ENCODE results near the gene IL1RAP.

Gene IL1RAP

DNA sequence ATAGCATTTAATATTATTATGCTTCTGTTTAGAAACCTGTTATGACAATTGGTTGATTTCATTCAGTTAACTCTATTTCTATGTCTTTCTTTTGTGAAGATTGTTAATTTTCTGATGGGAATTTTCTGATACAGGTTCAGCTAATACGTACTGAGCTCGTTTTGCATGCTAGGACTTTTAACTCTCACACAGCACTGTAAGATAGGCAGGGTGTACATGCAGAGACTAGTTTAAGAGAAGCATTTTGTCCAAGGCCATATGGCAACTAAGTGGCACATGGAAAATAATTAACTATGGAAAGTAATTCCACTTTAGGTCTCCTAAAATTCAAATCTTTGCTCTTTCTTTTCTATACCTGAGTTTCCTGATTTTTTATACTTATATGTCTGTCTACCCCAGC is 81.9 kb downstream of the IL1RAP start:
- H3K4me3 ChIP-seq (ENCODE audit: control insufficient read depth, low read depth, low read length), result no peak overlapping the region
- no peak for DNase-seq (ENCODE audit: low read depth)
- TF ChIP-seq, protein P1, sequence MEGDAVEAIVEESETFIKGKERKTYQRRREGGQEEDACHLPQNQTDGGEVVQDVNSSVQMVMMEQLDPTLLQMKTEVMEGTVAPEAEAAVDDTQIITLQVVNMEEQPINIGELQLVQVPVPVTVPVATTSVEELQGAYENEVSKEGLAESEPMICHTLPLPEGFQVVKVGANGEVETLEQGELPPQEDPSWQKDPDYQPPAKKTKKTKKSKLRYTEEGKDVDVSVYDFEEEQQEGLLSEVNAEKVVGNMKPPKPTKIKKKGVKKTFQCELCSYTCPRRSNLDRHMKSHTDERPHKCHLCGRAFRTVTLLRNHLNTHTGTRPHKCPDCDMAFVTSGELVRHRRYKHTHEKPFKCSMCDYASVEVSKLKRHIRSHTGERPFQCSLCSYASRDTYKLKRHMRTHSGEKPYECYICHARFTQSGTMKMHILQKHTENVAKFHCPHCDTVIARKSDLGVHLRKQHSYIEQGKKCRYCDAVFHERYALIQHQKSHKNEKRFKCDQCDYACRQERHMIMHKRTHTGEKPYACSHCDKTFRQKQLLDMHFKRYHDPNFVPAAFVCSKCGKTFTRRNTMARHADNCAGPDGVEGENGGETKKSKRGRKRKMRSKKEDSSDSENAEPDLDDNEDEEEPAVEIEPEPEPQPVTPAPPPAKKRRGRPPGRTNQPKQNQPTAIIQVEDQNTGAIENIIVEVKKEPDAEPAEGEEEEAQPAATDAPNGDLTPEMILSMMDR (conservative IDR thresholded peaks at IDR 0.05; ENCODE audit: control insufficient read depth, insufficient read depth, low read depth, low read length), result no peak

DNA sequence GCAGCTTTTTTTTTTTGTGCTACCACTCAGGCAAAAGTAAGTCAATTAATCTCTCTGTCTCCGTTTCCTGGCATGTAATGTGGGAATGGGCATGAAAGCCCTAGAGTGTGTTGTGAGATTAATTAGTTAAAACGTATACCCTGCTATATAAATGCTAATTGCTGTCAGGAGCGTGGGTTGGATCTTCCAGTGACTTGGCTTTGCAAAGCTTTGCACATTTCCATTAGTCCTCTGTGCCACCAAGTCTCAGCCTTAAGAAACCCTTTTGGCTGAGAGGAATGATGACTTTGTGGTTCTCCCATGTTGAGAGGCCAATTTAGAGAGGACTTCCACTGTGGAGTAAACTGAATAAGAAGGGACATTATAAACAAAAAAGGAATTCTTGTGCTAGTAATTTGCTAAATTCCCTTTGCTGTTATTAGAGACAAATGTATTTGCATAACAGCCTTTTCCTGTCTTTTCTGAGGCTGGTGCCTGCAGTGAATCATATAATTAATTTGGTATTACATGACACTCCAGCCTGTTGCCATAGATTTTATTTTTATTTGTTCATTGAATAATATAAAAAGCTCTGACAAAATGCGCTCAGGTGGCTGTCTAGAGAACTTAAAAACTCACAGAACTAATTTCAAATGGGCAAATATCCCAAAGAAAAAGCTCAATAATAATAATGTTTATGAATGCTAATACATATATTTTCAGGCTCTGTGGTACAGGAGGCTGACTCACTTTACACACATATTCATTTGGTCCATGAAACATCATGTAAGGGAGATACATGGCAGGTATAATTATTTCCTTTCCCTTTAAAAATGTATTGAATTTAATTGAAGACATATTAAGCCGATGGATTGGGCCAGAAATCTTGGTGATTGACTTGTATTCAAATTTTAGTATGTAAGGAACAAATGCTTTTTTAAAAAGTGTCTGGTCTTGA is 82.7 kb downstream of the IL1RAP start:
- TF ChIP-seq, protein P1 (conservative IDR thresholded peaks at IDR 0.05; ENCODE audit: control insufficient read depth, insufficient read depth, low read depth, low read length), result no peak
- DNase-seq (ENCODE audit: low read depth), result no peak
- H3K4me3 ChIP-seq (ENCODE audit: control insufficient read depth, low read depth, low read length), result no peak overlapping the region

DNA sequence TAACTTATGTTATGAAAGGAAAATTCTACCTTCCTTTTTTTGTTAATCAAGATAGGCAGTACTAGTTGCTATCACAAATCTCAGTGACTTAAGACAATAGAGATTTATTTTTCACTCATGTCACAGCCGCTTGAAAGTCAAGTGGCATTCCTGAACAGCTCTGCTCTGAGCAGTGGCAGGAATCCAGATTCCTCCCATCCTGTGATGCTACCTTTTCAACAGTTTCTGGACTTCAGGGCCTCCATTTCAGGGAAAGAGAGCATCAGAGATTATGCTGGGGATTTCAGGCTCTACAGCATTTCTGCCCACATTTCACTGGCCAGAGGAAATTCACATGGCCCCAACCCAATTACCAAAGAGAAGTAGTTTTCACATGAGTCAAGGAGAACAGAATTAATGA is 83.4 kb downstream of the IL1RAP start:
- TF ChIP-seq, protein P1 (conservative IDR thresholded peaks at IDR 0.05; ENCODE audit: control insufficient read depth, insufficient read depth, low read depth, low read length), result no peak
- H3K4me3 ChIP-seq (ENCODE audit: control insufficient read depth, low read depth, low read length), result no peak overlapping the region
- DNase-seq (ENCODE audit: low read depth), result no peak

DNA sequence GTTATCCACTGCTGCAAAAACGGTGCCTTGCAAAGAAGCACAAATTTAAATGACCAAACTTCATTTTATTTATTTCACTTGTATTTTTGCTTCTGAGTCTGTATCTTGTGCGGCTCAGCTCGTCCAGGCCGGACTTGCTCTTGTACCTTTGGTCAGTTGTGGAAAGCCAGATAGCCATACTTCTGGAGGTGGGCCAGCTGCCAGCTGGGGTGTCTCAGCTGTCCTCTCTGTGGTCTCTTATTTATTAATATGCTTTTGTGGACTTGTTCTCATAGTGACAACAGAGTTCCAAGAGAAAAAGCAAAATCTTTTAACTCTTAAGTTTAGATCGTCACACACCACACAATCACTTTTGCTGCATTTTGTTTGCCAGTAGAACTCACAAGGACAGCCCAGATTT is 87.7 kb downstream of the IL1RAP start:
- no peak overlapping the region for H3K4me3 ChIP-seq (ENCODE audit: control insufficient read depth, low read depth, low read length)
- no peak for DNase-seq (ENCODE audit: low read depth)
- TF ChIP-seq, protein P1 (conservative IDR thresholded peaks at IDR 0.05; ENCODE audit: control insufficient read depth, insufficient read depth, low read depth, low read length), result no peak

DNA sequence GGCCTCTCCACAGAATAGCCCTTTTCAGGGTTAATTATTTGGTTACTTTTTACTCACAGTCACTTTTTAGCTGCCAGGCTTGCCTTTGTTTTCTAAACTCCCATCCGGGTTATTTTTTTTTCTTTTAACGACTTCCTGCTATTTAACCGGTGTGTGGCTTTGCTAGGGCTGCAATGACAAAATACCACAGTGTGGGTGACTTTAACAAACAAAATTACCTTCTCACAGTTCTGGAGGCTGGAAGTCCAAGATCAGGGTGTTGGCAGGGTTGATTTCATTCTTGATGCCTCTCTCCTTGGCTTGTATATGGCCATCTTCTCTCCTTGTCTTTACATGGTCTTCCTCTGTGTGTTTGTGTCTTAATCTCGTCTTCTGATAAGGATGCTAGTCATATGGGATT is 91.5 kb downstream of the IL1RAP start:
- no peak overlapping the region for H3K4me3 ChIP-seq (ENCODE audit: control insufficient read depth, low read depth, low read length)
- no peak for DNase-seq (ENCODE audit: low read depth)
- TF ChIP-seq, protein P1 (conservative IDR thresholded peaks at IDR 0.05; ENCODE audit: control insufficient read depth, insufficient read depth, low read depth, low read length), result no peak

DNA sequence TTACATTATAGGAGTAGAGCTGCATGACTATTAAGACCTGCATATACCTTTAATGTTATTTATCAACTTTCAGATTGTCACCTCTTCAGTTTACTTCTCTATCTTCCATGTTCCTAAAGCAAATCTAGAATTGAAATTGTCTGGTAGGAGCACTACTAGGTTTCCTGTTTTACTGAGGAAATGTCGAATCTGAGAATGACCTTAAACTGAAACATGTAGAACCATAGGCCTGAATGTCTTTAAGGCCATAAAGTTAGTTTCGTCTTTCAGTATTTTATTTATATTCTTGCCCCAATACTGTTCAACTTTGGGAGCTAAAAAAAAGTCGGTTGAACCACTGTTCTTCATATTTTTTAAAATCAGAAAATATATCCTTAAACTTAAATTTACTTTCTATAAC is 92.7 kb downstream of the IL1RAP start:
- no peak overlapping the region for H3K4me3 ChIP-seq (ENCODE audit: control insufficient read depth, low read depth, low read length)
- no peak for DNase-seq (ENCODE audit: low read depth)
- TF ChIP-seq, protein P1 (conservative IDR thresholded peaks at IDR 0.05; ENCODE audit: control insufficient read depth, insufficient read depth, low read depth, low read length), result no peak

All from fibroblast of mammary gland (primary cell).